ENCODE results near the gene SPDYE5.
"Not testable (repeated sequence)": the region's sequence is repeated elsewhere in the genome, so short reads cannot be mapped to it uniquely, and the experiment has no call there.

The SPDYE5 gene

GRCh38 chr7:75492020-75492419 lies at the start of gene SPDYE5:
TSS of gene SPDYE5 (plus strand) at chr7:75492320. CDS start at chr7:75494048, 1,728 bp downstream.
- not testable (repeated sequence) for DNase-seq (ENCODE audit: low spot score)

- DNase-seq (ENCODE audit: low spot score): peak; percentile 14
Measured at GRCh38 chr7:75442465-75443111, 49.5 kb upstream of the SPDYE5 start.

GRCh38 chr7:75449946-75450345 lies 42.2 kb upstream of the SPDYE5 start:
- not testable (repeated sequence) for DNase-seq (ENCODE audit: low spot score)

- DNase-seq (ENCODE audit: low spot score): not testable (repeated sequence)
Measured at GRCh38 chr7:75452494-75452955, 39.6 kb upstream of the SPDYE5 start.

- DNase-seq (ENCODE audit: low spot score): not testable (repeated sequence)
Measured at GRCh38 chr7:75456403-75456802, 35.7 kb upstream of the SPDYE5 start.

- DNase-seq (ENCODE audit: low spot score): not testable (repeated sequence)
Measured at GRCh38 chr7:75458034-75458433, 34.1 kb upstream of the SPDYE5 start.

- not testable (repeated sequence) for DNase-seq (ENCODE audit: low spot score)
Measured at GRCh38 chr7:75460541-75460940, 31.6 kb upstream of the SPDYE5 start.

- DNase-seq (ENCODE audit: low spot score): not testable (repeated sequence)
Measured at GRCh38 chr7:75470166-75470565, 22.0 kb upstream of the SPDYE5 start.

GRCh38 chr7:75477457-75477856 lies 14.7 kb upstream of the SPDYE5 start:
- DNase-seq (ENCODE audit: low spot score): not testable (repeated sequence)

- not testable (repeated sequence) for DNase-seq (ENCODE audit: low spot score)
Measured at GRCh38 chr7:75480313-75480712, 11.8 kb upstream of the SPDYE5 start.

- not testable (repeated sequence) for DNase-seq (ENCODE audit: low spot score)
Measured at GRCh38 chr7:75485355-75485978, 6.7 kb upstream of the SPDYE5 start.

GRCh38 chr7:75485979-75486643 lies 6.0 kb upstream of the SPDYE5 start, which contains the start of gene POM121C:
TSS of gene POM121C (minus strand) at chr7:75486299. CDS start at chr7:75441496, 44,803 bp downstream.
- peak; percentile 84 for DNase-seq (ENCODE audit: low spot score)

GRCh38 chr7:75509033-75509432 lies 16.9 kb downstream of the SPDYE5 start:
- DNase-seq (ENCODE audit: low spot score): not testable (repeated sequence)

GRCh38 chr7:75518842-75519241 lies 26.7 kb downstream of the SPDYE5 start:
- DNase-seq (ENCODE audit: low spot score): not testable (repeated sequence)

- DNase-seq (ENCODE audit: low spot score): not testable (repeated sequence)
Measured at GRCh38 chr7:75521727-75522126, 29.6 kb downstream of the SPDYE5 start.

- DNase-seq (ENCODE audit: low spot score): not testable (repeated sequence)
Measured at GRCh38 chr7:75527224-75527722, 35.2 kb downstream of the SPDYE5 start.

- DNase-seq (ENCODE audit: low spot score): no peak
Measured at GRCh38 chr7:75531359-75531821, 39.3 kb downstream of the SPDYE5 start.

GRCh38 chr7:75532639-75533038 lies 40.5 kb downstream of the SPDYE5 start:
- no peak for DNase-seq (ENCODE audit: low spot score)

GRCh38 chr7:75533926-75534325 lies 41.8 kb downstream of the SPDYE5 start:
- DNase-seq (ENCODE audit: low spot score): no peak

- peak; percentile 62 for DNase-seq (ENCODE audit: low spot score)
Measured at GRCh38 chr7:75534727-75535307, 42.7 kb downstream of the SPDYE5 start.

GRCh38 chr7:75536491-75536890 lies 44.4 kb downstream of the SPDYE5 start:
- no peak for DNase-seq (ENCODE audit: low spot score)

GRCh38 chr7:75536940-75537538 lies 44.9 kb downstream of the SPDYE5 start:
- no peak for DNase-seq (ENCODE audit: low spot score)

All from putamen (tissue), 1 donor.